HEK293 (cell line): Measurements from ENCODE around the gene CRACR2A.

Experiments
- CTCF ChIA-PET: fragments of 350-600 bp; formaldehyde crosslinking; extraction: SDS; loops from one replicate; lab custom pipeline; 2021; ENCODE audit warnings: antibody characterized with exemption; lab: Yijun Ruan, JAX
- POLR2A ChIA-PET: fragments of 300-600 bp; formaldehyde crosslinking; extraction: SDS; loops from one replicate; lab custom pipeline; 2020; ENCODE audit warnings: antibody characterized with exemption, inconsistent platforms; lab: Yijun Ruan, JAX
- H3K27ac ChIP-seq: fragments of 200-500 bp; sonication (Bioruptor generic); 2 replicates; pipeline ENCODE4 v1.5.1; 2014; ENCODE audit warnings: low read depth, low read length, control low read depth, inconsistent platforms; ENCODE audit errors: extremely low read depth
- H3K36me3 ChIP-seq, 2 experiments: fragments of 200-500 bp in 1 of 2; sonication (Bioruptor generic) in 1 of 2; 1 replicate in 1 of 2; 2 replicates in 1 of 2; pipeline ENCODE4 v1.5.1; 2014 to 2017; ENCODE audit warnings: inconsistent platforms in 2 of 2, low read length in 2 of 2; ENCODE audit not compliant: control insufficient read depth in 2 of 2, insufficient read depth in 1 of 2
- H3K4me1 ChIP-seq: fragments of 200-500 bp; sonication (Bioruptor generic); 2 replicates; pipeline ENCODE4 v1.5.1; 2014; ENCODE audit warnings: mild to moderate bottlenecking, low read length, inconsistent platforms; ENCODE audit not compliant: control insufficient read depth, insufficient read depth
- H3K4me3 ChIP-seq: 2 replicates; pipeline ENCODE4 v1.5.1; 2011; ENCODE audit warnings: low read depth, mild to moderate bottlenecking, control low read depth, low read length, moderate library complexity
- H3K9me3 ChIP-seq: fragments of 200-500 bp; sonication (Bioruptor generic); 2 replicates; pipeline ENCODE4 v1.5.1; 2014; ENCODE audit warnings: low read depth, low read length, inconsistent platforms; ENCODE audit not compliant: control insufficient read depth, insufficient read depth
- GFI1B ChIP-seq: fragments of 450-650 bp; formaldehyde crosslinking; IDR thresholded peaks from 2 replicates; pipeline ENCODE4 v1.5.1; 2016; ENCODE audit warnings: missing biosample characterization, missing genetic modification characterization
- MEIS1 ChIP-seq: sonication (generic); formaldehyde crosslinking; IDR thresholded peaks from 2 replicates; pipeline ENCODE4 v1.8.1; 2022; ENCODE audit warnings: missing genetic modification reagents, mild to moderate bottlenecking, borderline replicate concordance
- PRDM2 ChIP-seq: fragments of 450-650 bp; formaldehyde crosslinking; IDR thresholded peaks from 2 replicates; pipeline ENCODE4 v1.5.1; 2016; ENCODE audit warnings: missing biosample characterization, missing genetic modification characterization, borderline replicate concordance
- PRDM6 ChIP-seq: fragments of 450-650 bp; formaldehyde crosslinking; IDR thresholded peaks from 2 replicates; pipeline ENCODE4 v1.5.1; 2017; ENCODE audit warnings: missing biosample characterization, missing genetic modification characterization
- ZNF148 ChIP-seq: fragments of 450-650 bp; formaldehyde crosslinking; IDR thresholded peaks from 2 replicates; pipeline ENCODE4 v1.5.0; 2017; ENCODE audit warnings: missing biosample characterization, missing genetic modification characterization, borderline replicate concordance
- ZNF174 ChIP-seq: fragments of 450-650 bp; formaldehyde crosslinking; IDR thresholded peaks from 2 replicates; pipeline ENCODE4 v1.5.0; 2017; ENCODE audit warnings: missing biosample characterization, mild to moderate bottlenecking, missing genetic modification characterization
- ZNF426 ChIP-seq: fragments of 450-650 bp; formaldehyde crosslinking; IDR thresholded peaks from 2 replicates; pipeline ENCODE4 v1.5.1; 2017; ENCODE audit warnings: missing biosample characterization, missing genetic modification characterization, mild to moderate bottlenecking, inconsistent platforms, moderate library complexity
- ZNF529 ChIP-seq: fragments of 450-650 bp; formaldehyde crosslinking; IDR thresholded peaks from 2 replicates; pipeline ENCODE4 v1.5.1; 2017; ENCODE audit warnings: missing genetic modification characterization, missing biosample characterization; ENCODE audit not compliant: insufficient replicate concordance
- ZNF571 ChIP-seq: fragments of 450-650 bp; formaldehyde crosslinking; IDR thresholded peaks from 2 replicates; pipeline ENCODE4 v1.5.0; 2017; ENCODE audit warnings: missing biosample characterization, missing genetic modification characterization
- ZNF596 ChIP-seq: fragments of 450-650 bp; IDR thresholded peaks from 2 replicates; pipeline ENCODE4 v1.5.0; 2018; ENCODE audit warnings: missing biosample characterization, mild to moderate bottlenecking, missing genetic modification characterization, moderate library complexity
- ZNF621 ChIP-seq: fragments of 450-650 bp; formaldehyde crosslinking; IDR thresholded peaks from 2 replicates; pipeline ENCODE4 v1.5.1; 2017; ENCODE audit warnings: missing biosample characterization, missing genetic modification characterization
- ZNF660 ChIP-seq: fragments of 450-650 bp; IDR thresholded peaks from 2 replicates; pipeline ENCODE4 v1.5.1; 2018; ENCODE audit warnings: missing biosample characterization, mild to moderate bottlenecking, missing genetic modification characterization
- ZNF785 ChIP-seq: fragments of 450-650 bp; formaldehyde crosslinking; IDR thresholded peaks from 2 replicates; pipeline ENCODE4 v1.5.1; 2016; ENCODE audit warnings: missing biosample characterization, missing genetic modification characterization
- ZSCAN16 ChIP-seq: fragments of 450-650 bp; formaldehyde crosslinking; IDR thresholded peaks from 2 replicates; pipeline ENCODE4 v1.5.1; 2016; ENCODE audit warnings: missing biosample characterization, missing genetic modification characterization

CRACR2A gene

GRCh38 chr12:3726456-3726855 lies 26.5 kb downstream of the CRACR2A start:
- Histone ChIP-seq H3K9me3 (no peaks in the 10 kb centered on the region), H3K27ac (no peak overlapping the region), H3K4me1 (no peaks in the 10 kb centered on the region), H3K36me3 (no peaks in the 10 kb centered on the region), H3K4me3 (no peak overlapping the region)
- ChIA-PET POLR2A (no interaction called here), CTCF (interaction anchor here (0.6 to 1.0 kb wide), 2 partner anchors 19 to 43 kb away, joined by 3 read pairs; no protein-coding TSS in a partner anchor)
- no peak for TF ChIP-seq PRDM2
- no peak for TF ChIP-seq ZNF529 (tag by site-specific recombination)
- no peak for TF ChIP-seq ZNF785 (tag by site-specific recombination)
- TF ChIP-seq ZNF660 (tag by site-specific recombination), result no peak
- no peak for TF ChIP-seq ZNF621
- no peak for TF ChIP-seq MEIS1
- no peak for TF ChIP-seq PRDM6 (tag by site-specific recombination)
- TF ChIP-seq ZNF426 (tag by site-specific recombination), result no peak
- no peak for TF ChIP-seq ZSCAN16
- no peak for TF ChIP-seq ZNF174 (tag by site-specific recombination)
- no peak for TF ChIP-seq ZNF571 (tag by site-specific recombination)

GRCh38 chr12:3725388-3726115 lies 27.4 kb downstream of the CRACR2A start:
- H3K27ac ChIP-seq, result no peak overlapping the region
- H3K36me3 ChIP-seq, result no peaks in the 10 kb centered on the region
- ChIA-PET POLR2A (no interaction called here), CTCF (no interaction called here)
- H3K4me1 ChIP-seq, result no peaks in the 10 kb centered on the region
- no peaks in the 10 kb centered on the region for H3K9me3 ChIP-seq
- H3K4me3 ChIP-seq, result no peak overlapping the region
- TF ChIP-seq PRDM2 (no peak), ZNF148 (no peak), ZNF596 (tag by site-specific recombination) (no peak), GFI1B (no peak)
